ENCODE measurements around the gene ADAP2. TPM values are rescaled to one million over a fixed set of nuclear protein-coding genes. Genes with fewer than 3 reads are reported as not detected.
"Not testable (repeated sequence)": the region's sequence is repeated elsewhere in the genome, so short reads cannot be mapped to it uniquely, and the experiment has no call there.

The ADAP2 gene, protein sequence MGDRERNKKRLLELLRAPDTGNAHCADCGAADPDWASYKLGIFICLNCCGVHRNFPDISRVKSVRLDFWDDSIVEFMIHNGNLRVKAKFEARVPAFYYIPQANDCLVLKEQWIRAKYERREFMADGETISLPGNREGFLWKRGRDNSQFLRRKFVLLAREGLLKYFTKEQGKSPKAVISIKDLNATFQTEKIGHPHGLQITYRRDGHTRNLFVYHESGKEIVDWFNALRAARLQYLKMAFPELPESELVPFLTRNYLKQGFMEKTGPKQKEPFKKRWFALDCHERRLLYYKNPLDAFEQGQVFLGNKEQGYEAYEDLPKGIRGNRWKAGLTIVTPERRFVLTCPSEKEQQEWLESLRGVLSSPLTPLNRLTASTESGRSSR
- total RNA-seq: 1 to 10 TPM in 1 of 2 experiments, under 1 TPM in 1; 0.72 to 1.2 TPM

DNA sequence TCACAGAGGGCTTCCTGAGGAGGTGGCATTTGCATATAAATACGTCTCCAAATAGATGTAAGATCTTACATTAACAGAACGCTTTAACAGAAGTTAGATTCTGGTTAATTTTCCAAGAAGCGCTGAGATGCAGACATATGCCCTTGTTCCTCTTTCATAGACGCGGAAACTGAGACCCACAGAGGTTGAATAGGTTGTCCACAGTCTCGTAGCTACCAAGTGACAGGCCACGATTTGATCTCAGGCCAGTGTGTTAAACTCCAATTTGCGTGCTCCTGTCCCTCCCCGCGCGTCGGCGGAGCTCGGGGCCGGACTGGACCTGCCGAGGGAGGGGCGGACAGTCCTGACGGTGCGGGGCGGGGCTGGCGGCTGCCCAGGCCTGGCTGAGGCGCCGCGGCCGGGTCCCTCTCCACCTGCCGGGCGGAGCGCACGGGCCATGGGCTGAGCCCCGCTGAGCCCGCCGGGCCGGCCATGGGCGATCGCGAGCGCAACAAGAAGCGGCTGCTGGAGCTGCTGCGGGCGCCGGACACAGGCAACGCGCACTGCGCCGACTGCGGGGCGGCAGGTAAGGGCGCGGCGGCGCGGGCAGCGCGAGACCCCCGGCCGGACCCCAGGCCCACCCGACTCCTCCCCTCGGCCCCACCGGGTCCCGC is at the start of gene ADAP2:
ADAP2 (plus strand) TSS at position 402 of the 653 bp plus-strand sequence; CDS start at position 472, 70 bp downstream.
- ChIA-PET CTCF (no interaction called here), POLR2A (no interaction called here)
- Mint-ChIP-seq H3K36me3 (ENCODE audit: low read depth) (peaks cover 2% of the 10 kb centered on the region), H3K27ac (no peak within 1 kb of the TSS), H3K27me3 (peaks cover 34% of the 10 kb centered on the region), H3K9me3 (ENCODE audit: low read depth) (no peaks in the 10 kb centered on the region), H3K4me1 (peaks cover 9% of the 10 kb centered on the region), H3K4me3 (peak within 1 kb of the TSS; percentile 48)
- intact Hi-C loops (cut with DNase I, micrococcal nuclease): no loop called here
- DNase-seq: peak; percentile 10
- no peak for ATAC-seq

DNA sequence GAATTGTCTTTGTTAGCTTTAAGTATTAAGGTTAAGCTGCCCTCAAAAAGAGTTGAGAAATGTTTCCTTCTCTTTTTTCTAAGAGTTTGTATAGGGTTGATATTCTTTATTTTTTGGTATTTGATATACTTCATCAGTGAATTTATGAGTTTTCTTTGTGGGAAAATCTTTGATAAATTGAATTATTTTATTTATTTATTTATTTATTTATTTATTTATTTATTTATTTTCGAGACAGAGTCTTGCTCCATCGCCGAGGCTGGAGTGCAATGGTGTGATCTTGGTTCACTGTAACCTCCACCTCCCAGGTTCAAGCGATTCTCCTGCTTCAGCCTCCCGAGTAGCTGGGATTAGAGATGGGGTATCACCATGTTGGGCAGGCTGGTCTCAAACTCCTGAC is 35.6 kb upstream of the ADAP2 start:
- no peaks in the 10 kb centered on the region for H3K27me3 Mint-ChIP-seq
- DNase-seq (no peak), ATAC-seq (no peak)
- H3K36me3 Mint-ChIP-seq (ENCODE audit: low read depth): peaks cover 7% of the 10 kb centered on the region
- ChIA-PET CTCF (interaction anchor here (0.6 to 1.5 kb wide), 4 partner anchors 11 to 233 kb away, joined by 3 to 4 read pairs (median 3); no protein-coding TSS in a partner anchor), POLR2A (interaction anchor here (0.7 kb wide), 1 partner anchor 79 kb away, joined by 3 read pairs; no protein-coding TSS in a partner anchor)
- H3K9me3 Mint-ChIP-seq (ENCODE audit: low read depth): no peaks in the 10 kb centered on the region
- H3K4me1 Mint-ChIP-seq: no peaks in the 10 kb centered on the region
- H3K4me3 Mint-ChIP-seq: no peak overlapping the region
- no peak overlapping the region for H3K27ac Mint-ChIP-seq
- intact Hi-C loops (cut with DNase I, micrococcal nuclease): no loop called here

DNA sequence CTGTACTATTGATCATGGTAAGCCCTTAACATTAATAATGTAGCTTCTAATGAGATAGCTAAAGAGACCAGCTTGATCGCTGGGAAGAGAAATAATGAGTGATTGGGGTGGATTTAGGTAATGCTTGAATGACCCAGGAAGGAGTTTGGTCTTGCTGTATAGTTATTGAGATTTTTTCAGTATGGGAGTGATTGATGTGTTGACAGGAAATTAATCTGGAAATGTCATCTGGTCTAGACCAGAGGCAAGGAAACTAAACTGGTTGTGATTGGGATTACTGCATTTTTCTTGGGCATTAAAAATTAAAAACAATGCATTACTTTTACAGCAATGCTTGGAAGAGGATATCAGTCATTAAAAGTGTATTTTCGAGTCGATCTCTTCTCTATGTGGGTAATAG is 27.5 kb upstream of the ADAP2 start:
- no peak for DNase-seq

DNA sequence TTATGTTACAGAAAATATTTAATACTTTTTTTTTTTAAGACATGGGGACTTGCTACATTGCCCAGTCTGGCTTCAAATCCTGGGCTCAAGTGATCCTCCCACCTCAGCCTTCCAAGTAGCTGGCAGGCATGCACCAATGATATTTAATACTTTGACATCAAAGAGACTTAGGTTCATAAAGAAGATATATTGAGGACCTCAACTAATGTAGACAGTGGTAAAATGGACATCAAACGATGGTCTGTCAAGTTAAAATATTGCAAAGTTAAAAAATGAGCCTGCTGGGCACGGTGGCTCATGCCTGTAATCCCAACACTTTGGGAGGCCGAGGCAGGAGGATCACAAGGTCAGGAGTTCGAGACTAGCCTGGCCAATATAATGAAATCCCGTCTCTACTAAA is 24.4 kb upstream of the ADAP2 start:
- DNase-seq (no peak), ATAC-seq (no peak)
- no peaks in the 10 kb centered on the region for H3K27me3 Mint-ChIP-seq
- no peaks in the 10 kb centered on the region for H3K9me3 Mint-ChIP-seq (ENCODE audit: low read depth)
- H3K4me1 Mint-ChIP-seq: peaks cover 6% of the 10 kb centered on the region
- ChIA-PET POLR2A (no interaction called here), CTCF (no interaction called here)
- intact Hi-C loops (cut with DNase I, micrococcal nuclease): no loop called here
- no peak overlapping the region for H3K4me3 Mint-ChIP-seq
- H3K27ac Mint-ChIP-seq: no peak overlapping the region
- peaks cover 25% of the 10 kb centered on the region for H3K36me3 Mint-ChIP-seq (ENCODE audit: low read depth)

More for the DNA sequence above, 27.5 kb upstream of the ADAP2 start:
- Mint-ChIP-seq H3K27me3 (no peaks in the 10 kb centered on the region), H3K36me3 (ENCODE audit: low read depth) (peaks cover 18% of the 10 kb centered on the region), H3K27ac (no peak overlapping the region), H3K4me1 (no peaks in the 10 kb centered on the region), H3K9me3 (ENCODE audit: low read depth) (no peaks in the 10 kb centered on the region), H3K4me3 (no peak overlapping the region)
- intact Hi-C loops (cut with DNase I, micrococcal nuclease): no loop called here
- no peak for ATAC-seq
- POLR2A ChIA-PET: no interaction called here
- CTCF ChIA-PET: interaction anchor here (1.1 kb wide), 1 partner anchor 11 kb away, joined by 4 read pairs; no protein-coding TSS in a partner anchor

DNA sequence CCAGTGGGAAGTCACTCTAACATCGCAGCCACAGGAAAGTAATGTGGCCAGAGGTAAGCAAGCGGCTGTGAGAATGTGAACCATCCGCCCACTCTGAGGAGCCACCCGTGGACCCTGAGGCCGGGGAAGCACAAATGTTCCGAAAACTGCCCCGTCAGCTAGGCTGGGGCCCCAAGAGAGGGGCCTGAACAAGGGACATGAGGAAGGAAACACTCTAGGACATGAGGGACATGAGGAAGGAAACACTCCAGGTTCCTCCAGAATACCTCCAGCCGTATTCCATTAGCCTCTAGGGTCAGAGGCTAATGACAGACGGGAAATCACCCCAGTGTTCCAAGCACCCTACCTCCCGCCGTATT is 16.0 kb upstream of the ADAP2 start:
- H3K27me3 Mint-ChIP-seq: no peaks in the 10 kb centered on the region
- ChIA-PET CTCF (interaction anchor here (1.7 kb wide), 1 partner anchor 309 kb away, joined by 3 read pairs; no protein-coding TSS in a partner anchor), POLR2A (no interaction called here)
- DNase-seq: peak; percentile 32
- ATAC-seq: peak; percentile 28
- peaks cover 10% of the 10 kb centered on the region for H3K36me3 Mint-ChIP-seq (ENCODE audit: low read depth)
- H3K9me3 Mint-ChIP-seq (ENCODE audit: low read depth): no peaks in the 10 kb centered on the region
- H3K4me1 Mint-ChIP-seq: peaks cover 41% of the 10 kb centered on the region
- intact Hi-C loops (cut with DNase I, micrococcal nuclease): loop anchor here (1.0 to 10.0 kb wide), 4 partner anchors 66 to 309 kb away; partner anchors contain the start of genes RNF135 (in 2 of the 2) and NF1 (in 1 of the 2)
- peak overlapping the region; percentile 88 for H3K4me3 Mint-ChIP-seq
- peak overlapping the region; percentile 87 for H3K27ac Mint-ChIP-seq

DNA sequence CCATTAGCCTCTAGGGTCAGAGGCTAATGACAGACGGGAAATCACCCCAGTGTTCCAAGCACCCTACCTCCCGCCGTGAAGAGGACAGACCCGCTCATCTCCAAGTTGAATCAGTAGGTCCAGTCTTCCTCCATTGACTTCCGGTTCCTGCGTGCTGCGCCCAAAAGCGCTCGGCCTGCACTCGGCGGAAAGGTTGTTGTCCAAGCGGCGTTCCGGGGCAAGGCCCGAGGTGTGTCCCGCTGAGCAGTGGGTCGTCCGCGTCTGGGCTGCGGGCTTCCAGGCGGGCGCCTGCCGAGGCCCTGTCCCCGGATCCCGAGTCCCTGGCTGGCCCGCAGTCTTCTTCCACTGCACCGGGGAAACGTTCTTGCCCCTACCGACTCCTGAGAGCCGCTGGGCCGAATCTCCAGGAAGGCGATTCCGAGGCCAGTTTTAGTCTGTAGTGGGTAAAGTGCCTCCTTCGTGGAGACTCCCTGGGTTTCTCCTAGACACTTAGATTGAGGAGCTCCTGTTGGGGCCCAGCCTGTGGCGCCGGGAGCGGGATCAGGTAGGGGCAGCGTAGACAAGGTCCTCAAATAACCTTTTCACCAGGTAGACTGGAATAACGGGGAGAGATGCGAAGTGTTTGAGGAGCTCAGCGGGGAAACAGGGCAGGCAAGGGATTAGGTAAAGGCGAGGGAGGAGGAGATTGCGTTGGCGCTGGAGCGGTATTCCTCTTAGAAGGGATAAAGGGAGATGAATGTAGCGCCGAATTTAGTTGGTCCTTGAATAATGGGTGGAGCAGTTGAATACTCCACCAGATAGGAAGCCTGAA is 15.4 kb upstream of the ADAP2 start, which contains the start of gene TEFM:
TEFM (minus strand) TSS at position 138 of the 811 bp plus-strand sequence; CDS start at position 98, 40 bp downstream.
- ChIA-PET POLR2A (no interaction called here), CTCF (interaction anchor here (0.7 to 1.7 kb wide), 3 partner anchors 10 to 1993 kb away, joined by 3 to 5 read pairs (median 3); no protein-coding TSS in a partner anchor)

DNA sequence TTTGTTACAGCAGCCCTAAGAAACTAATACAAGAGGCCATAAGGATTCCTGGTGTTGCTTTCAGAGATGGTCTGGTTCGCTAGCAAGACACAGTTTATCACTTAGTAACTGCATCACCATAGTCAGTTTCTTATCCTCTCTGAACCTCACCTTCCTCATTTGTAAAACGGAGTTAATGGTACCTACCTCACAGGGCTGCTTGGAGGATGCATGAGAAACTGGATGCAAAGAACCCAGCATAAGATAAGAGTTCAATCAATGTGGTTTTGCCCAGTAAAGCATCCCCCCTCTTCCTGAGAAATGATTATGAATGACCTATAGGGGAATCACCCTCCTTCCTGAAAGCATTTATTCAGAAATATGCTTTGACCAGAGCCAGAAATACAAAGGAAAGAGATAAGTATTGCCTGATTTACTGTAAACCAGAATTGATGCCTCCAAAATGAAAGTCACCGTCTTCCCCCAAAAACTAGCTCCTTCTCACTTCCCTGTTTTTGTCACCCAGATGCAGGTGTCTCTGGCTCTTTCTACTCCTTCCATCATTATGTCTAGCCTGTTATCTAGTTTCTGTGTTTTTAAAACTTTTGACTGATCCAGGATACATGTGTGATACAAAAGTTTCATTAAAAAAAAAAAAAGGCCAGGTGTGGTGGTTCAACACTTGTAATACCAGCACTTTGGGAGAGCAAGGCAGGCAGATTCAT is 12.9 kb upstream of the ADAP2 start:
- ChIA-PET POLR2A (no interaction called here), CTCF (interaction anchor here (0.5 to 0.6 kb wide), 3 partner anchors 36 to 709 kb away, joined by 3 to 5 read pairs (median 5); no protein-coding TSS in a partner anchor)
- peaks cover 31% of the 10 kb centered on the region for H3K4me1 Mint-ChIP-seq
- no peak overlapping the region for H3K4me3 Mint-ChIP-seq
- intact Hi-C loops (cut with DNase I, micrococcal nuclease): loop anchor here (5.0 to 10.0 kb wide), 2 partner anchors 63 to 306 kb away; partner anchors contain the start of gene RNF135 (in 1 of the 2)
- H3K27me3 Mint-ChIP-seq: no peaks in the 10 kb centered on the region
- H3K27ac Mint-ChIP-seq: no peak overlapping the region
- H3K9me3 Mint-ChIP-seq (ENCODE audit: low read depth): no peaks in the 10 kb centered on the region
- peaks cover 2% of the 10 kb centered on the region for H3K36me3 Mint-ChIP-seq (ENCODE audit: low read depth)
- DNase-seq (no peak), ATAC-seq (no peak)

More for the DNA sequence above, 15.4 kb upstream of the ADAP2 start, which contains the start of gene TEFM:
- intact Hi-C loops (cut with DNase I, micrococcal nuclease): loop anchor here (1.0 to 10.0 kb wide), 4 partner anchors 65 to 308 kb away; partner anchors contain the start of genes RNF135 (in 2 of the 2) and NF1 (in 1 of the 2)
- DNase-seq (peak; percentile 93), ATAC-seq (peak; percentile 97)
- H3K36me3 Mint-ChIP-seq (ENCODE audit: low read depth): peaks cover 10% of the 10 kb centered on the region
- H3K27me3 Mint-ChIP-seq: no peaks in the 10 kb centered on the region
- H3K9me3 Mint-ChIP-seq (ENCODE audit: low read depth): no peaks in the 10 kb centered on the region
- peak within 1 kb of the TSS; percentile 87 for H3K27ac Mint-ChIP-seq
- peaks cover 41% of the 10 kb centered on the region for H3K4me1 Mint-ChIP-seq
- peak within 1 kb of the TSS; percentile 88 for H3K4me3 Mint-ChIP-seq

DNA sequence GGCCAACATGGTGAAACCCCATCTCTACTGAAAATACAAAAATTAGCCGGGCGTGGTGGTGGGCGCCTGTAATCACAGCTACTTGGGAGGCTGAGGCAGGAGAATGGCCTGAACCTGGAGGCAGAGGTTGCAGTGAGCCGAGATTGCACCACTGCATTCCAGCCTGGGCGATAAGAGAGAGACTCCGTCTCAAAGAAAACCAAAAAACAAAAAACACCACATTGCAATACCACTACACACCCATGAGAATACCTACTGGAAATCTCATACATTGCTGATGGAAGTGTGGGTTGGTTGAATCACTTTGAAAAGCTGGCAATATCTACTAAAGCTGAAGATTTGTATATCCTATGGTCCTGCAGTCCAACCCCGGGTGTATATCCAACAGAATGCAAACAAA is 11.6 kb upstream of the ADAP2 start:
- H3K36me3 Mint-ChIP-seq (ENCODE audit: low read depth); POLR2A ChIA-PET; H3K9me3 Mint-ChIP-seq (ENCODE audit: low read depth); ATAC-seq; CTCF ChIA-PET; H3K4me3 Mint-ChIP-seq; intact Hi-C loops (cut with DNase I, micrococcal nuclease); DNase-seq; H3K27me3 Mint-ChIP-seq; H3K27ac Mint-ChIP-seq: not testable (repeated sequence)
- peaks cover 24% of the 10 kb centered on the region for H3K4me1 Mint-ChIP-seq

DNA sequence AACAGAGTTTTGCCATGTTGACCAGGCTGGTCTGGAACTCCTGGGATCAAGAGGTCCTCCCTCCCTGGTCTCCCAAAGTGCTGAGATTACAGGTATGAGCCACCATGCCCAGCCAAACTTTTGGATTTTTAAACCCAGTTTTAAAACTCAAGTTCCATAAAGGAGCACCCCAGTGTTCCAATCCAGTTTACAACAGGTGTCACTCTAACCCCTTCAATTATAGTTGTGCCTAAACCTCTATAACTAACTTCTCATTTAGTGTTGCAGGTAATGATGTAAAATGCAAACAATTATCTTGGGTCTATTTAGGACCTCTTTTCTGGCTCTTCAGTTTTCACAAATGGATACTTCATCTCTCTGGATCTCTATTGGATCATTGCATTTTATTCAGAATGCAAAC is 7.8 kb upstream of the ADAP2 start:
- ATAC-seq (no peak), DNase-seq (no peak)
- intact Hi-C loops (cut with DNase I, micrococcal nuclease): no loop called here
- Mint-ChIP-seq H3K27me3 (no peaks in the 10 kb centered on the region), H3K27ac (no peak overlapping the region), H3K36me3 (ENCODE audit: low read depth) (no peaks in the 10 kb centered on the region), H3K4me3 (no peak overlapping the region), H3K4me1 (peaks cover 2% of the 10 kb centered on the region), H3K9me3 (ENCODE audit: low read depth) (no peaks in the 10 kb centered on the region)
- CTCF ChIA-PET: interaction anchor here (1.2 kb wide), 1 partner anchor 32 kb away, joined by 3 read pairs; no protein-coding TSS in a partner anchor
- POLR2A ChIA-PET: no interaction called here

DNA sequence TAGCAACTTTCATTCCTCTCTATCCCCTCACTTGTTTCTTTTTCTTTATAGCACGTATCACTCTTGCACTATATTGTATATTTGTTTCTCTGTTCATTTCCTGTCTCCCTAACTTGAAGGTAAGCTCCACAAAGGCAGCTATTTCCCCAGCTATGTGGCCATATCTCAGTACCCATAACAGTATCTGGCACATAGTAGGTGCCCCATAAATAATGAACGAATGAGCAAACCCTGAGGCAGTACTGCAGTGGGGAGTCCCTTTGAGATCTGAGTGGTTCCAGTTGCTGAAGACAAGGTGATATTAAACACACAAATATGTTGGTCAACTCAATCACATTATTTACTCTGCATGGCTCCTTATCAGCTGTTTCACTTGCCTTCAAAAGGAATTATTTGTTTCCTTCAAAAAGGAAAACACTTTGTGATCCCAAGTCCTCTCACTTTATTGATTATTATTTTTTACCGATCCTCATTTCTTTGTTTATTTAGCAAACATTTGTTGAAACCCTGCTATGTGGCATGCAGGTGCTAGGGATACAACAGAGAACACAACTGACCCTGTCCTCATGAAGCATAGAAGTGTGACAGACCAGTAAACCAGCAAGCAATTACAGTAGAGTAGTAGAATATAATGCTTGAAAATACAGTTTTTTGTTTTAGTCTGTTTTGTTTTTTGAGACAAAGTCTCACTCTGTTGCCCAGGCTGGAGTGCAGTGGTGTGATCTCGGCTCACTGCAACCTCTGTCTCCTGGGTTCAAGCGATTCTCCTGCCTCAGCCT is 5.7 kb upstream of the ADAP2 start:
- Mint-ChIP-seq H3K36me3 (ENCODE audit: low read depth) (no peaks in the 10 kb centered on the region), H3K27me3 (peaks cover 8% of the 10 kb centered on the region), H3K9me3 (ENCODE audit: low read depth) (no peaks in the 10 kb centered on the region), H3K4me3 (no peak overlapping the region), H3K4me1 (no peaks in the 10 kb centered on the region), H3K27ac (no peak overlapping the region)
- intact Hi-C loops (cut with DNase I, micrococcal nuclease): no loop called here
- ChIA-PET CTCF (interaction anchor here (0.5 to 1.3 kb wide), 3 partner anchors 10 to 18 kb away, joined by 3 to 5 read pairs (median 3); partner anchors contain the start of gene TEFM), POLR2A (no interaction called here)
- ATAC-seq (no peak), DNase-seq (no peak)

Measured in activated CD4-positive, alpha-beta T cell treated with anti-CD3 and anti-CD28 coated beads for 36 hours (primary cell).